ENCODE measurements around the gene HSD17B3.
"Not testable (repeated sequence)": the region's sequence is repeated elsewhere in the genome, so short reads cannot be mapped to it uniquely, and the experiment has no call there.

HSD17B3 gene

DNA sequence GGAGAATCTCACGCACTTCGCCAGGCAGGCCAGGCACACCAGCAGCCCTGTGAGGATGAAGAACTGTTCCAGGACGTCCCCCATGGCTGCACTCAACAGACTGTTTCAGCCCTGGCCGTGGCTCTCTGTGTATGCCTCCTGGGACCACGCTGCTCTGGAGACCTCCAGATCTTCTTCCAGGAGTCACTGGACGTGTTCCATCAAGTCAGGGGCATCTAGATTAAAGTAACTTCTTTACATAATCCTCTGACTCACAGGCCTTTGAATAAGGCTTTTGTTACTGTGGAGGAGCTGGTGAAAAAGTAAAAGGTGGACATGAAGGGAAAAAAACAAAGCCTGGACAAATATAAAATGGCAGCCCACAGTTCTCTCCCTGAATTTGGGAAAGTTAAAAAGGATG, at the start of gene HSD17B3:
HSD17B3 (minus strand) TSS at position 156 of the 400 bp plus-strand sequence; CDS start at position 84, 72 bp downstream.
- no peak for DNase-seq

DNA sequence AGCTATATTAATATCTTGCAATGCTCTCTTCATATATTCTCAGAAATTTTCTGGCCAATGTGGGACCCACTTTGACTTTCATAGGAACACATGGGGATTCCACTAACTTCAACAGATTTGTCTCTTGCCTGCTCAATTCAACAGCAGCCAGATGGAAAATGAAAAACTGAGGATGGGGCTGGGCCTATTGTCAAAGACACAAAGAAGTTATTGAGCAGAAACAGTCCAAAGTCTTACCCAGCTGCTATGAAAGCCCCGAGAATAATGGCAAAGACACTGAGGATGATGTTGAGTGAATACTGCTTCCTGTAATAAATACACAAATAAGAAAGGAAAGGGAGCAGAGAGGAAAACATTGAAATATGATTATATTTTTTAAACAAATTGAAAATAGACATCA, 48.9 kb upstream of the HSD17B3 start:
- no peak for DNase-seq

GRCh38 chr9:96348261-96348660, 46.3 kb upstream of the HSD17B3 start:
- no peak for DNase-seq

- no peak for DNase-seq
Measured at GRCh38 chr9:96345551-96345950, 43.6 kb upstream of the HSD17B3 start.

- DNase-seq: no peak
Measured at GRCh38 chr9:96344458-96345180, 42.6 kb upstream of the HSD17B3 start.

GRCh38 chr9:96343515-96344360, 41.8 kb upstream of the HSD17B3 start:
- DNase-seq: no peak

- DNase-seq: no peak
Measured at GRCh38 chr9:96342571-96343245, 40.7 kb upstream of the HSD17B3 start.

DNA sequence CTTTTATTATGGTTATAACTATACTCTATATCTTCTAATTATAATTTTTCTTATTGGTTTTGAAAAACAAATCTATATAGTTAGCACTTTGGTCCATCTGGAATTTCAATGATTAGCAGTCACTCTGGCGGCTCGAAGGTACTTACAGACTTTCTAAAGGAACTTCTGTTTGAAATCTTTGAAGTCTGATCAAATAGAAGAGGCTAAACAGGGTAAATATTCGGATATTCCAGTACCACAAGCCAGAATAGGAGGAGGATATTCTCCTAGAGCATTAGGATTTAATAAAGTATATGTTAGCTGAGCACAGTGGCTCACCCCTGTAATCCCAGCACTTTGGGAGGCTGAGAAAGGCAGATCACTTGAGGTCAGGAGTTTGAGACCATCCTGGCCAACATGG, 38.7 kb upstream of the HSD17B3 start:
- DNase-seq: no peak

DNA sequence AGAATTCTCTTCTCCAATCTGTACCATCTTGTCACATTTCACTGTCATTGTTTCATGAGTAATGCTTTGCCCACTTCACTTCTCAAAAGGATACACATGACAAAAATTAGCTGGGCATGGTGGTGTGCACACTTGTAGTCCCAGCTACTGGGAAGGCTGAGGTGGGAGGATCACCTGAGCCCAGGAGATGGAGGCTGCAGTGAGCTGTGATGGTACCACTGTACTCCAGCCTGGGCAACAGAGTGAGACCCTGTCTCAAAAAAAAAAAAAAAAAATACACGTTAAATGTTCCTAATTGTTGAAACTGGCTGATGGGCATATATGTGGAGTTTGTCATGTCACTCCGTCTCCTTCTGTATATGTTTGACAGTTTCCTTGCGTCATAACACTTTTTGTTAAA, 36.3 kb upstream of the HSD17B3 start:
- DNase-seq: no peak

- DNase-seq: no peak
Measured at GRCh38 chr9:96333958-96334357, 32.0 kb upstream of the HSD17B3 start.

- DNase-seq: no peak
Measured at GRCh38 chr9:96331236-96331947, 29.4 kb upstream of the HSD17B3 start.

GRCh38 chr9:96327694-96328352, 25.8 kb upstream of the HSD17B3 start:
- DNase-seq: no peak

- no peak for DNase-seq
Measured at GRCh38 chr9:96323169-96323568, 21.2 kb upstream of the HSD17B3 start.

DNA sequence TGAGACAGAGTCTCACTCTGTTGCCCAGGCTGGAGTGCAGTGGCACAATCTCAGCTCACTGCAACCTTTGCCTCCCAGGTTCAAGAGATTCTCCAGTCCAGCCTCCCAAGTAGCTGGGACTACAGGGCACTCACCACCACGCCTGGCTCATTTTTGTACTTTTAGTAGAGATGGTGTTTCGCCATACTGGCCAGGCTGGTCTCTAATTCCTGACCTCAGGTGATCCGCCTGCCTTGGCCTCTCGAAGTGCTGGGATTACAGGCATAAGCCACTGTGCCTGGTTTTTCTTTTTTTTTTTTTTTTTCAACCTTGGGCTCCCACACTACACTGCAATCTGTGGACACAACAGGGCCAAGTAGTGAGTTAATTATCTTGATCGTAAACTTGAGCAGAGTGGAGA, 20.8 kb upstream of the HSD17B3 start:
- not testable (repeated sequence) for DNase-seq

GRCh38 chr9:96322210-96322609, 20.2 kb upstream of the HSD17B3 start:
- DNase-seq: not testable (repeated sequence)

DNA sequence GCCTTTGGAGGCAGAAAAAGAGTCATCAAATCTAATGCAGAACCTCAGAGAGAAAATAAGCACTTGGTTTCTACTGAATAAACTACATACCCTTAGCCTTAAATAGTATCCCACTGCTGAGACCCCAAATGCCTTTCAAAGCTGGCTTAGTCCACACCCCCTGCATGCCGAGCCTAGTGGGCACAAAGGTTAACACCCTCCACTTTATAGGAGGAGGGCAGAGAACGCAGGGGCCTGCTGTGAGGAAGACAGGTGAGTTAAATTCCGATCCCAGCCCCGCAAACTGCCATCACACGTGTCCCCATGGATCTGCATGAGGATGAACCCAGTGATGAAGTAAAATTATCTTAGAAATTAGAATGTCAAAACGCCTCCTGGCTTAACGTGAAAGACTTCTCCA, 19.5 kb upstream of the HSD17B3 start:
- no peak for DNase-seq

DNA sequence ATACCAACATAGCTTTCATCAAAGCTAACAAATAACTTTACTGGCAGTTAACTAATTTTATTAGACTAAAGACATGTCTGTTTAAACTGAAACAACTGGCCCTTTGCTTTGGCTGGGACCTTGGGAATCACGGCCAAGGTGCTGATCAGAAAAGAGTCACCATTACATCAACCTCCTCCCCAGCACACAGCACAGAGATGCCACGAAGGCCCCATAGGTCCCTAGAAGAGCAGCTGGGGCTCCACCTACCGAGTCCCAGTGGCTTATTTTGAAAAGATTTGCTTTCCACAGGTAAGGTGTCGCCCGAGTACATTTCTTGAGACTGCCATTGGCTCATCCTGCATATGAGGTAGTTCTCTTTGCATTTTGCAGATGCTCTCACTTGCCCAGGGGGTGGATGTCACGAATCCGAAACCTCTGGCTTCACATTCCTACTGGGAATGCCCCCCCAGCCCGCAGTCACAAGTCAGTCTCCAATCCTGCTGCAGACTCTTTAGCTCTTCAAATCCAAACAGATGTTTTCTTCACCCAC, 18.8 kb upstream of the HSD17B3 start:
- no peak for DNase-seq

GRCh38 chr9:96318921-96319565, 17.1 kb upstream of the HSD17B3 start:
- no peak for DNase-seq

GRCh38 chr9:96317335-96317980, 15.5 kb upstream of the HSD17B3 start:
- DNase-seq: no peak

DNA sequence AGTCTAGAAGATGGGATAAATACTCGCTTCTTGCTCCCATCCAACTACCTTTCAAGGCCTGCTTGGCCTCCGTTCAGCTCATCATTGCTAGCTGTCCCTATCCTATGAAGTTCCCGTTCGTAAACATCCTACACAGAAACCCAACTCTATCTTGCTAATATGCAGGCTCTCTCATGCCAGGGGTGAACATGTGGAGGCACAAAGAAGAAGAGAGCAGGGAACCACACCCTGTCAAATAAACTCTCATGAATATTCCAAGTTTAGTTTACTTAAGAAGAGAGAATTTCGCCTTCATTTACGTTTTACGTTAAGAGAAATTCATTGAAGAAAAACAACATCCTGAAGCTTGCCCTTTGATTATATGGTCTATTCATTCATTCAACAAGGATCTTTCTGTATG, 7.9 kb upstream of the HSD17B3 start:
- no peak for DNase-seq

GRCh38 chr9:96306958-96307357, 5.0 kb upstream of the HSD17B3 start:
- DNase-seq: not testable (repeated sequence)

Measured in NCI-H2081 treated with DMSO at 0.1 percent for 48 hours (cell line).